ENCODE results near the gene SHC3. TPM values are rescaled to one million over a fixed set of nuclear protein-coding genes. Genes with fewer than 3 reads are reported as not detected.

SHC3 gene
- total RNA-seq, 2 experiments from 2014 or later = not detected

GRCh38 chr9:89173072-89173471 is 5.5 kb downstream of the SHC3 start:
- no peak overlapping the region for H3K27ac Mint-ChIP-seq
- intact Hi-C loops (cut with micrococcal nuclease) = no loop called here
- H3K4me3 Mint-ChIP-seq = no peak overlapping the region
- peaks cover 32% of the 10 kb centered on the region for H3K27me3 Mint-ChIP-seq
- ChIA-PET CTCF (no interaction called here), POLR2A (no interaction called here)
- H3K36me3 Mint-ChIP-seq (ENCODE audit: low read depth) = no peaks in the 10 kb centered on the region
- ATAC-seq = no peak
- H3K9me3 Mint-ChIP-seq = no peaks in the 10 kb centered on the region
- no peak for DNase-seq
- H3K4me1 Mint-ChIP-seq (ENCODE audit: low read depth) = peaks cover 4% of the 10 kb centered on the region
- TF ChIP-seq CTCF (IDR thresholded peaks at IDR 0.05) = no peak

- TF ChIP-seq CTCF (IDR thresholded peaks at IDR 0.05) = no peak
- Mint-ChIP-seq H3K27me3 (peaks cover 29% of the 10 kb centered on the region), H3K27ac (no peak overlapping the region), H3K9me3 (no peaks in the 10 kb centered on the region), H3K36me3 (ENCODE audit: low read depth) (no peaks in the 10 kb centered on the region), H3K4me1 (ENCODE audit: low read depth) (peaks cover 3% of the 10 kb centered on the region), H3K4me3 (no peak overlapping the region)
- intact Hi-C loops (cut with micrococcal nuclease) = no loop called here
- ATAC-seq (no peak), DNase-seq (no peak)
- POLR2A ChIA-PET = no interaction called here
- CTCF ChIA-PET = no interaction called here
These were observed 6.2 kb downstream of the SHC3 start for GRCh38 chr9:89172398-89172797.

GRCh38 chr9:89171693-89172092 is 6.9 kb downstream of the SHC3 start:
- DNase-seq (no peak), ATAC-seq (no peak)
- H3K4me3 Mint-ChIP-seq = no peak overlapping the region
- intact Hi-C loops (cut with micrococcal nuclease) = no loop called here
- TF ChIP-seq CTCF (IDR thresholded peaks at IDR 0.05) = no peak
- H3K27me3 Mint-ChIP-seq = peaks cover 22% of the 10 kb centered on the region
- H3K9me3 Mint-ChIP-seq = no peaks in the 10 kb centered on the region
- ChIA-PET CTCF (no interaction called here), POLR2A (no interaction called here)
- no peaks in the 10 kb centered on the region for H3K4me1 Mint-ChIP-seq (ENCODE audit: low read depth)
- H3K36me3 Mint-ChIP-seq (ENCODE audit: low read depth) = no peaks in the 10 kb centered on the region
- no peak overlapping the region for H3K27ac Mint-ChIP-seq

GRCh38 chr9:89171231-89171630 is 7.4 kb downstream of the SHC3 start:
- H3K9me3 Mint-ChIP-seq = no peaks in the 10 kb centered on the region
- DNase-seq = no peak
- H3K27ac Mint-ChIP-seq = no peak overlapping the region
- no peak for TF ChIP-seq CTCF (IDR thresholded peaks at IDR 0.05)
- no peak for ATAC-seq
- H3K36me3 Mint-ChIP-seq (ENCODE audit: low read depth) = no peaks in the 10 kb centered on the region
- H3K27me3 Mint-ChIP-seq = peaks cover 21% of the 10 kb centered on the region
- POLR2A ChIA-PET = no interaction called here
- H3K4me1 Mint-ChIP-seq (ENCODE audit: low read depth) = no peaks in the 10 kb centered on the region
- H3K4me3 Mint-ChIP-seq = no peak overlapping the region
- CTCF ChIA-PET = no interaction called here
- intact Hi-C loops (cut with micrococcal nuclease) = no loop called here

- H3K9me3 Mint-ChIP-seq = no peaks in the 10 kb centered on the region
- peaks cover 16% of the 10 kb centered on the region for H3K27me3 Mint-ChIP-seq
- DNase-seq = no peak
- no peak for ATAC-seq
- no peaks in the 10 kb centered on the region for H3K36me3 Mint-ChIP-seq (ENCODE audit: low read depth)
- H3K4me1 Mint-ChIP-seq (ENCODE audit: low read depth) = no peaks in the 10 kb centered on the region
- ChIA-PET CTCF (no interaction called here), POLR2A (no interaction called here)
- no peak overlapping the region for H3K27ac Mint-ChIP-seq
- H3K4me3 Mint-ChIP-seq = no peak overlapping the region
- intact Hi-C loops (cut with micrococcal nuclease) = no loop called here
- TF ChIP-seq CTCF (IDR thresholded peaks at IDR 0.05) = no peak
These were observed 9.5 kb downstream of the SHC3 start for GRCh38 chr9:89168901-89169813.

Data from activated CD8-positive, alpha-beta T cell treated with anti-CD3 and anti-CD28 coated beads for 36 hours (primary cell).